GM21737 (cell line): ENCODE results near the gene SEPSECS.

Experiments
- ATAC-seq: cut with Tn5 transposase; IDR thresholded peaks from one replicate; pipeline ENCODE4 v1.9.1; 2021; ENCODE audit warnings: mild to moderate bottlenecking, moderate library complexity; ENCODE audit not compliant: unreplicated experiment

The SEPSECS gene

DNA sequence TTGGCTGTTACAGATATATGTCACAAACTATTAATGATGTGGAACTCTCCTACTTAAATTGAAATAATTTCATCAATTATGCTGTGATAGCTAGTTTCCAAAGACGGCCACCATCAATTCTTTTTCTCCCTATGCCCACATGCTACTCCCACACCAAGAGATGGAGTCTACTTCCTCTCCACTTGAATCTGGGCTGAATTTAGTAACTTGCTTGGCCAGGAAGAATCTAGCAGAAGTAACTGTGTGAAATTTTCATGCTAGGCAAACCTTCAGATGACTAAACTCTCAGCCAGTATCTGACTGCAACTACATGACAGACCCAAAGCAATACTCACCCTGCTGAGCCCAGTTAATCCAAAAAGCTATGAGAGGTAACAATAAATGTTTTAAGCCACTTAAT lies 3.2 kb downstream of the SEPSECS start:
- ATAC-seq = no peak

- ATAC-seq = no peak
Observed at GRCh38 chr4:25155947-25156346, 4.3 kb downstream of the SEPSECS start.

- ATAC-seq = no peak
Observed at GRCh38 chr4:25154594-25155265, 5.5 kb downstream of the SEPSECS start.

- no peak for ATAC-seq
Observed at GRCh38 chr4:25146076-25146475, 14.2 kb downstream of the SEPSECS start.

GRCh38 chr4:25144870-25145481 lies 15.3 kb downstream of the SEPSECS start:
- no peak for ATAC-seq

DNA sequence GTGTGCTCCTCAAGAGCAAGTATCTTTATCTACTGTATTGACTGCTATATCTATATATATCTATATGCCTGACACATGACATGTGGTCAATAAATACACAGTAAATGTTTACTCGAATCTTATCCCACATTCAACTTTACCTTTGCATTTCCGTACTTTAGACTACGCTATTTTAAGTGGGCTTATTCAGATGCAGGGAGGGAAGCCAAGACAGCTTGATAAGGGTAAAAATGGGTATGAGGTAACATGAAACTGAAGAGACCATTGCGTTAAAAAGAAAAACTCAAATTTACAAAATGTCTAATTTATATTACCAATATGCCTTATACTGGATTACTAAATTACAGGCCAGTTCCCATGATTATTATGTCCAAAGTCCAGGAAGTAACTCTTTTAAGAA lies 17.8 kb downstream of the SEPSECS start:
- ATAC-seq = no peak

GRCh38 chr4:25141592-25141991 lies 18.7 kb downstream of the SEPSECS start:
- ATAC-seq = no peak

- no peak for ATAC-seq
Observed at GRCh38 chr4:25133132-25133531, 27.1 kb downstream of the SEPSECS start.

GRCh38 chr4:25131926-25132325 lies 28.3 kb downstream of the SEPSECS start:
- no peak for ATAC-seq

GRCh38 chr4:25131381-25131780 lies 28.9 kb downstream of the SEPSECS start:
- ATAC-seq = no peak

GRCh38 chr4:25129917-25130316 lies 30.3 kb downstream of the SEPSECS start:
- ATAC-seq = no peak

DNA sequence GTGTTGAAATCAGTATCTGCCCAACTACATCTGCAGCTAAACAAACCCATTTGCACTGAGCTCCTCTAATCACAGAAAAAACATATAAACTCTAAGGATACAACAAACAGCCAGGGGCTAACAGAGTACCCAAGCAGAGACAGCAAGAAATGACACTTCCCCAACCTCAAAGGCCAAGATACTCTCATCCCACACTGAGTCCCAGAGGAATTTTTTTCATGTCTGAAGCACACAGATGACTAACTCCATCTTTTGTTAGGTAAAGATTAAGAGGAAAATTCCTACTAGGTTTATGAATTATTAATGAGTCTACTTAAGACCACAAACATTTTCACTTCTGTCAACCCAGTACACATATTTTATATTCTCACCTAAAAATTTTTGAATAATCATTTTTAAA lies 31.6 kb downstream of the SEPSECS start:
- no peak for ATAC-seq

- peak; percentile 98 for ATAC-seq
Observed at GRCh38 chr4:25123236-25123635, 37.0 kb downstream of the SEPSECS start.

- no peak for ATAC-seq
Observed at GRCh38 chr4:25120146-25120940, 39.9 kb downstream of the SEPSECS start.

DNA sequence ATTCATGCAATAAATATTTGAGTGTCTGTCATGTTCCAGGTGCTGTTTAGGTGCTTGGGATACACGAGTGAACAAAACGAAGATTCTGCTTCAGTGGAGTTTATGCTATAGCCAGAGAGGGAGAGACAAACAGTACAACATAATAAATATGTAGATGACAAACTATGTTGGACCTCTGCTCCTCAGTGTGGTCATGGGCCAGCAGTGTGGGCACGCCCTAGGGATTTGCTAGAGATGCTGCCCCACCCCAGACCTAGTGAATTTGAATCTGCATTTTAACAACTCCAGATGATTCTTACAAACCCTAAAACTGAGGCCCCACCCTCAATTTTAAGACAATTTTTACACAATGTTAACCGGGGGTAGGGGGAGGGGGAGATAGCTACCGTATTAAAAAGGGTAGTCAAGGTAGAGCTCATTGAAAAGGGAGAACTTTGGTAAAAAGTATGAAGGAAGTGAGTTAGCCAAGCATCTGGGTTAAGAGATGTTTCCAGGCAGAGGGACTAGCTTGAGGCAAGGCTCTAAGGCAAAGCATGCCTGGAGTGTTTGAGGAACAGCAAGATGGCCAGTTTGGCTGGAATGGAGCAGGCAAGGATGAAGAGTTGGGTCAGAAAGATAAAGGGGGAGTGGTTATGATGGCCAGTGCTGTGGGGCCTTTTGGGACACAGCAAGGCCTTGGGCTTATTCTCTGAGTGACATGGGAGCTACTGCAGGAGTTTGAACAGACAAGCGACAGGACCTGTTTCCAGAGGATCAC lies 42.4 kb downstream of the SEPSECS start:
- ATAC-seq = no peak

DNA sequence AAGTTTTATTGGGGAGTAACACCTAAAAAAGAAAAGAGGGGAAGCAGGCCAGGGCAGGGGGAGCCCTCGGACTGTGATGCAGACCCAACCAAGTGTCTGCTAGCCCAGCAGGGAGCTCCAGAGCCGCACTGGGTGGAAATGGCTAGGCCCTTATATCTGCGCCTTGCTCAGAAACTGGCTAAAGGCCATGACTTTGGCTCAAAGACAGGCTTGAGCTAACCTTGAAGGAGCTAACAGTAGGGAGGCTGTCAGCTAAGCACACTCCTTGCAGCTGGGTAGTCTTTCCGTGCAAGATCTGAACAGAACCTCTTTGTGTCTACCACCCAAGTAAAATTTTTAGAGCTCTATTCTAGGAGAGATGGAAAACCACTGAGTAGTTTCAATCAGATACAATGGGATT lies 43.0 kb downstream of the SEPSECS start:
- ATAC-seq = no peak

- no peak for ATAC-seq
Observed at GRCh38 chr4:25113915-25114904, 46.0 kb downstream of the SEPSECS start.

DNA sequence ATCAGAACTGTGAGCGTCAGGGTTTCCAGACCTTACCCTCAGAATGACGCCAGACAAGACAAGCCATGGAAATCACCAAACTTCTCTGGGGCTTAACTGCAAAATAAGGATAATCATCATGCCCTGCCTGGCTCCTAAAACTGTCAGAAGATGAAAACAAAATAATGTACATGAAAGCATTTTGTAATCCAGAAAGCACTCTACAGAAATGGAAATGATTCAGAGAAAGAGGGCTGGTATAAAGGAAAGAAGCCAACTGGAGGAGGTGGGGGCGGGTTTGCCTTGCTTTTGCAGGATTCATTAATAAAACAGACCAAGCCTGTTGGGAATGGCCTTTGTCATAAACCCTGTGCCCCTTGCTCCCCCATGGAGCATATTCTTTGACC lies 47.3 kb downstream of the SEPSECS start:
- ATAC-seq = no peak

GRCh38 chr4:25112366-25112994 lies 47.8 kb downstream of the SEPSECS start:
- no peak for ATAC-seq
